ENCODE results near the gene TAF10. TPM values are rescaled to one million over a fixed set of nuclear protein-coding genes. Genes with fewer than 3 reads are reported as not detected.

TAF10 gene
- total RNA-seq, 6 experiments from 2014 or later = 47.3 to 81.9 (median 60.4) TPM

- H3K27me3 ChIP-seq = no peaks in the 10 kb centered on the region
- ATAC-seq (no peak), DNase-seq (no peak)
- TF ChIP-seq POLR2A (IDR thresholded peaks at IDR 0.05) = no peak
- TF ChIP-seq CTCF (IDR thresholded peaks at IDR 0.05) = no peak
- no peak overlapping the region for H3K27ac ChIP-seq
- no peaks in the 10 kb centered on the region for H3K36me3 ChIP-seq
- 81% methylated on average over 7 of the region's 29 CpGs for WGBS (ENCODE audit: insufficient coverage, low coverage, low lambda C conversion rate, missing lambda C conversion rate)
- H3K4me1 ChIP-seq = peaks cover 0 to 20% (median 8%) of the 10 kb centered on the region in 4 donors
- intact Hi-C loops (cut with DNase I) = no loop called here
- H3K4me3 ChIP-seq = no peak overlapping the region
- no peaks in the 10 kb centered on the region for H3K9me3 ChIP-seq
Observed at GRCh38 chr11:6632116-6633073, 20.4 kb upstream of the TAF10 start.

- Histone ChIP-seq H3K27ac (no peak overlapping the region), H3K36me3 (no peaks in the 10 kb centered on the region), H3K9me3 (no peaks in the 10 kb centered on the region), H3K4me3 (no peak overlapping the region), H3K27me3 (no peaks in the 10 kb centered on the region), H3K4me1 (peaks cover 0 to 17% (median 6%) of the 10 kb centered on the region in 4 donors)
- DNase-seq (no peak), ATAC-seq (no peak)
- TF ChIP-seq POLR2A (IDR thresholded peaks at IDR 0.05) (no peak), CTCF (IDR thresholded peaks at IDR 0.05) (no peak)
- intact Hi-C loops (cut with DNase I) = no loop called here
- WGBS (ENCODE audit: insufficient coverage, low coverage, low lambda C conversion rate, missing lambda C conversion rate) = 80% methylated on average over 5 of the region's 11 CpGs
Observed at GRCh38 chr11:6631361-6631890, 19.4 kb upstream of the TAF10 start.

GRCh38 chr11:6630632-6631291 lies 18.7 kb upstream of the TAF10 start:
- H3K4me3 ChIP-seq = peak overlapping the region in 1 of 3 donors; percentile 38
- no peaks in the 10 kb centered on the region for H3K27me3 ChIP-seq
- intact Hi-C loops (cut with DNase I) = no loop called here
- no peak overlapping the region for H3K27ac ChIP-seq
- no peak for DNase-seq
- H3K4me1 ChIP-seq = peaks cover 0 to 17% (median 6%) of the 10 kb centered on the region in 4 donors
- ATAC-seq = no peak
- H3K36me3 ChIP-seq = no peaks in the 10 kb centered on the region
- no peak for TF ChIP-seq CTCF (IDR thresholded peaks at IDR 0.05)
- TF ChIP-seq POLR2A (IDR thresholded peaks at IDR 0.05) = no peak
- WGBS (ENCODE audit: insufficient coverage, low coverage, low lambda C conversion rate, missing lambda C conversion rate) = 53% methylated on average over 4 of the region's 28 CpGs
- no peaks in the 10 kb centered on the region for H3K9me3 ChIP-seq

- DNase-seq = no peak
- no peak for ATAC-seq
- peak overlapping the region in 1 of 3 donors; percentile 38 for H3K4me3 ChIP-seq
Observed at GRCh38 chr11:6629892-6630631, 18.0 kb upstream of the TAF10 start.

More at GRCh38 chr11:6629892-6630631, 18.0 kb upstream of the TAF10 start:
- intact Hi-C loops (cut with DNase I) = no loop called here
- Histone ChIP-seq H3K9me3 (no peaks in the 10 kb centered on the region), H3K27ac (no peak overlapping the region), H3K36me3 (no peaks in the 10 kb centered on the region), H3K27me3 (no peaks in the 10 kb centered on the region), H3K4me1 (peaks cover 0 to 11% (median 3%) of the 10 kb centered on the region in 4 donors)
- 60% methylated on average over 5 of the region's 102 CpGs for WGBS (ENCODE audit: insufficient coverage, low coverage, low lambda C conversion rate, missing lambda C conversion rate)
- no peak for TF ChIP-seq CTCF (IDR thresholded peaks at IDR 0.05)
- no peak for TF ChIP-seq POLR2A (IDR thresholded peaks at IDR 0.05)

All from right lobe of liver (tissue), 6 donors.